ENCODE results near the gene APOL4.
A peak's percentile ranks its signal among the peaks of the same experiment; 100 is the strongest.
"Not testable (repeated sequence)": the region's sequence is repeated elsewhere in the genome, so short reads cannot be mapped to it uniquely, and the experiment has no call there.

The APOL4 gene

GRCh38 chr22:36182857-36183256 lies 18.8 kb downstream of the APOL4 start:
- DNase-seq = no peak

- DNase-seq = no peak
Observed at GRCh38 chr22:36182056-36182455, 19.6 kb downstream of the APOL4 start.

- DNase-seq = no peak
Observed at GRCh38 chr22:36180928-36181327, 20.7 kb downstream of the APOL4 start.

DNA sequence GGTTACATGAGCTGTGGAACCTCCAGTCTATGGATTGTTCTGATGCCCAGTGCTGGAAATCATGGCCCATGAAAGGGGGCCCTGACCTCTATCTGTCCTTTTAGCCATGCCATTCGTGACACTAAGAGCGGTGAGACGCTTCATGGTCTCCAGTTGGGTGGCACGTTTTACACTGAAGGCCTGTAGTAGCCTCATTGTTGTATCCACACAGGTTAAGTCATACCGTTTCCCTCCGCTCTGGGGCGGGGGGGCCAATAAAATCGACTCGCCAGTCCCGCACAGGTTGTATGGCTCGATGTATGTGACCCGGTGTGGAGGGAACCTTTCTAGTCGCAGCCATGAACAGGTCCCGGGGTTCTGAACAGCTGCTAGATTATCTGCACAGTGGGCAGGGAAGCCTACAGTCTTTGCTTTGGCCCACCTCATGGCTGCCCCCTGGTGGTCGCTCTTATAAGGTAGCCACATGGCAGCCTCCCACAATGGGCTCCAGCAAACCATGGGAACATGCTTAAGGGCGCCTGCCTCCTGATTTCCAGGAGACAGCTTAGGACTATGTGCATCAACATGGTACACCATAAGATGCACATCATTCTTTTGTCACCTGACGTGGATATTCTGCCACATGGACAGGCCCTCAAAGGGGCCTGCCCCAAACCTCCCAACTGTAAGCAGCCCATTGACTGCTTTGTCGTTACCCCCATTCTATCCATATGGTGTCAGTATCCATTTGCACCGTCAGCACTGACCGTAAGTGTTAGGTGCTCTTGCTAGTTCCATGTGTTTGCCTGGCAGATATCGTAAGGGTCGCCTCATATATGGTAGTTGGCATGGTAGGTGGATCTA lies 21.4 kb downstream of the APOL4 start:
- DNase-seq = peak; percentile 69 to 81

DNA sequence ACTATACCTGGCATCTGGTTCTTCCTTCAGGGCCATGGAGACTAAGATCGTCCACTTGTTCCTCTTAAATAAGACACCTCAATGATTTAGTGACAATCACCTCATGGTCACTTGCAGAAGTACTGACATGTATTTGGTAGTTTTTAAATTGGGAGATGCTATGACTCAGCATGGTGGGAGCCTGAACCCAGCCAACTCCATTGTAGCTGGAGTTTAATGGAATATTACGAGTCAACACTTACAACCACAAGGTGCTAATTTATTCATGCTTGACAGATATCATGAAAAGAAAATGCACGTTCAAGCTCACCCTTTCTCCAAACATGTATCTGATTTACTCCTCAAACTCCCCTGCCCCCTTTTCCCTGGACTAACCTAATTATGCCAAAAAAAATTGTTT lies 24.4 kb downstream of the APOL4 start:
- DNase-seq = no peak

- no peak for DNase-seq
Observed at GRCh38 chr22:36175892-36176291, 25.7 kb downstream of the APOL4 start.

- no peak for DNase-seq
Observed at GRCh38 chr22:36171941-36172340, 29.7 kb downstream of the APOL4 start.

GRCh38 chr22:36166518-36167220 lies 34.9 kb downstream of the APOL4 start:
- DNase-seq = no peak

DNA sequence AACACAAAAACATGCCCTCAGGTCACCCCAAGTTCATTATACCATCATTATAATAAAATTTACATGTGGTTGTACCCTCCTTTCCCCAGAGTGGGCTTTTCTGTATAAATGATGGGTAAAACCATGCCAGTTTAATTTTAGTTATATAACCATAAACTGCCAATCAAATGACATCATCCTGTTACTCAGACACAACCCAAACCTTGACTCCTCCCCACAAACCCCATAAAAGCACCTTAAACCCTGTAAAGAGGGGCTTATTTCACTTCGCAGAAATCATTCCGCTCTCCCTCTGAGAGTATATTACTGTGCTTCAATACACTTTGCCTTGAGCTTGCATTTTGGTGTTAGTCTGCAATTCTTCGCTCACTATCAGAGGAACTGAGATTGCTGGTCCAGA lies 35.5 kb downstream of the APOL4 start:
- DNase-seq = no peak

GRCh38 chr22:36165141-36165540 lies 36.5 kb downstream of the APOL4 start:
- no peak for DNase-seq

DNA sequence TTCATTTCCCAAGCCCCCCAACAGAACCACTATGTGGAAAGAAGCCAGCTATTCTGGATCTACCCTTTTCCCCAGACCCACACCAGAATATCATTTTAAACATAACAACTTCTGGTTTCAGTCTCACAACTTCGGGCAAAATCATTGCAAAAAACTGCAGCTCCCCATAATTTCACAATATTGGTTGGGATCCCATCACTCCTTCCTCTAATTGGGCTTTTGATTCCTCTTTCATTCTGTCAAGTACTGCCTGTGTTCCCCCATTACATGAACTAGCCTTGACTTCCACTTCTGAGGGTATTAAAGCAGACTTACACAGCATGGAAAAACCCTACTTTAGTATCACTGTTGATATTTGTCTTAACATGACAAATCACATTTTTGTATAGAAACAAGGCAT lies 37.0 kb downstream of the APOL4 start:
- DNase-seq = peak; percentile 79 to 93

GRCh38 chr22:36163497-36163896 lies 38.1 kb downstream of the APOL4 start:
- no peak for DNase-seq

- DNase-seq = no peak
Observed at GRCh38 chr22:36162127-36163034, 39.2 kb downstream of the APOL4 start.

- DNase-seq = not testable (repeated sequence)
Observed at GRCh38 chr22:36161793-36162126, 39.8 kb downstream of the APOL4 start.

- DNase-seq = peak; percentile 21 to 24
Observed at GRCh38 chr22:36160499-36160942, 41.1 kb downstream of the APOL4 start, which contains the start of gene APOL3. APOL3 (minus strand) TSS chr22:36160755; CDS start chr22:36149055, 11,700 bp downstream.

DNA sequence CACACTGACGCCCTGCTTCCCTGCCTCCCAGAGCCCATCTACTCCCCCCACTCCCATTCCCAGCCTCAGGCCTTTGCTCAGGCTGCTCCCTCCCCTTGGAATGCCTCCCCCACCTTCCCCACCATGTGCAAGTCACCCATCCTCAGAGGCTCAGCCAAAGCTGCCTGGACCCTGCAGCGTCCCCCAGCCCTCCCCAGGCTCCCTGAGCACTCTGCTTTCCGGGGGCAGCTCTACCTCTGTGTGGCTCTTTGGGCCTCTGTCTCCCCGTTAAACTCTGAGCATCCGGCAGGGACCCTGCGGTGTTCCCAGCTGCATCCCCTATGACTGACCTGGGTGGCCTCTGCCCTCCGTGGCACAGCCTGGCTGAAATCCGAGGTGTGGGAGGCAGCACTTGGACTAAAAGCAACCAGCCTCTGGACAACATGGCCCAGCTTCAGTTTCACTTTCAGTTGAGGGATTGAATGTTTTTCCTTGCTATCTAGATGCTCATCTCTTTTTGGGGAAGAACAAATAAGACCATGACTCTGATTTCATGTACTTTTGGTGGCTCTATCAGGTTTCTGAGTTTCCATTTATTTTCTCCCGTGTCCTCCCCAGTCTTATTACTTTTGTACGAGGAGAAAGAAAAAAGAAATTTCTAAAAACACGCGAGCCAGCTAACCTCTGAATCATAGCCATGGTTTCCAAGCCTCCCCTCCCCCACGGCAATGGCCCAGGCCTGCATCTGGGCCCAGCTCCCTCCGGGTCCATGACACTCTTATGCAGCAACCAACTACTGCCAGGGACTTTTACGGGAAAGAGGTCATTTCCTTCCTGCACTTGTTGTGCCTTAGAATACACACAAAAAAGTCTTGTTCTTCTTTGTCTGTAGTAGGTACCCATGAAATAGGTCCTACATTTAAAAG lies 44.8 kb downstream of the APOL4 start:
- peak; percentile 57 to 70 for DNase-seq

DNA sequence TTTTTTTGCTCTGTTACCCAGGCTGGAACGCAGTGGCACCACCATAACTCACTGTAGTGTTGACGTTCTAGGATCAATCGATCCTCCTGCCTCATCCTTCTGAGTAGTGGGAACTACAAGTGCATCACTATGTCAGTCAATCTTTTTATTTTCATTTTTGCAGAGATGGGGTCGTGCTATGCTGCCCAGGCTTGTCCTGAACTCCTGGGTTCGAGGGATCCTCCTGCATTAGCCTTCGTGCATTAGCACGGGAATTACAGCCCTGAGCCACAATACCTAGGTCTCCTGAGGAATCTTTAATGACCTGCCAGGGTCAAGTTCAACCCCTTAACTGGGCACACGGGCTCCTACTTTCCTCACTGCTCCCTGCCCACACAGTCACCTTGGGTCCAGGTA lies 45.5 kb downstream of the APOL4 start:
- DNase-seq = no peak

DNA sequence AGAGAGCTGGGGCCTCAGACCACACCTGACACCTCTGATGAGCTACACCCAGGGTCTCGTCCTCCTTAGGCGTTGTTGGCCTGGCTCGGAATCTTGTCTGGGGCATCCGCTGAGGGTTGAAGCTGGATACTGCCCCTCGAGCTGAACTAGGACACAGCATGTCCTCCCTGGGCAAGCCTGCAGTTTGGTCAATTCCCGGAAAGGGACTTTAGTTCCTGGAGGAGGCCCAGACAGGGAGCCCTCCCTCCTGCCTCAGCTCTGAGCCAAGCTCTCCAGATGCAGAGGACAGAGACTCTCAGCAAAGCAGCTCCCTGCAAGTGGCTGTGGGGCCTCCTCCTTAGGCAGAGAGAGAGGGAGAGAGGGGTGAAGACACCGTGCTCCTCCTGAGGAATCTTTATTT lies 45.9 kb downstream of the APOL4 start:
- DNase-seq = no peak

- no peak for DNase-seq
Observed at GRCh38 chr22:36154423-36154945, 47.1 kb downstream of the APOL4 start.

DNA sequence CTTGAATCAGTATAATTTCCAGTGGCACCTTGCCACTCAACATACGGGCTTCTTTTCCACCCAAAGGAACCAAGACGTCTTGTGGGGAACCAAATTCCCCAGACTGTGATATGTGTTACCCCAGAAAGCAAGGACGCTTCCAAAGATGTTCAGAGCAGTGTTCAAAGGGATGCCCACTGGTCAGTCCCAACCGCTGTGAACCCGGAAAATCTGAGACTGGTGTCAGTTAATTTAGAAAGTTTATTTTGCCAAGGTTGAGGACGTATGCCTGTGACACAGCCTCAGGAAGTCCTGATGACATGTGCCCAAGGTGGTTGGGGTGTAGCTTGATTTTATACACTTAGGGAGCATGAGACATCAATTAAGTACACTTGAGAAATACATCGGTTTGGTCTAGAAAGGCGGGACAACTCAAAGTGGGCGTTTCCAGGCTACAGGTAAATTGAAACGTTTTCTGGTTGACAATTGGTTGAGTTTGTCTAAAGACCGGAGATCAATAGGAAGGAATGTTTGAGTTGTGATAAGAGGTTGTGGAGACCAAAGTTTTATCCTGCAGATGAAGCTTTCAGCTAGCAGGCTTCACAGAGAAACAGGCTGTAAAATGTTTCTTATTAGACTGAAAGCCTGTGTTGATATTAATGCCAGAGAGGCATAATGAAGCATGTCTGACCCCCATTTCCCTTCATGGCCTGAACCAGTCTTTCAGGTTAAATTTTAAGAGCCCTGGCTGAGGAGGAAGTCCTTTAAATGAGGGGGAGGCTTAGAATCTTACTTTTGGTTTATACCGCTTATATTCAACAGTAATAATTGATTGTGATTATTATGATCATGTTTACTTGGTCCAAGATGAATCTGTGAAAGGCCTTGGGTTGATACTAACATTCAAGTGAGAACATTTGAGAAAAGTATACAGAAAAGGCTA lies 47.8 kb downstream of the APOL4 start:
- no peak for DNase-seq
